Liver (tissue), 9 donors: ENCODE data around the gene HHLA2. TPM values are rescaled to one million over a fixed set of nuclear protein-coding genes. Genes with fewer than 3 reads are reported as not detected.

Experiments used
- DNase-seq: peaks from one replicate; pipeline ENCODE4 v3.0.0-alpha.2; 2017; ENCODE audit warnings: low spot score
- H3K27ac ChIP-seq, 2 donors: one replicate each; pipeline ENCODE4 v1.7.0; 2013; ENCODE audit warnings: inconsistent platforms in 2 of 2, low read length in 2 of 2, control low read depth in 1 of 2, low read depth in 1 of 2, mild to moderate bottlenecking in 1 of 2
- H3K27me3 ChIP-seq, 4 donors: one replicate each; pipeline versions ENCODE4 v1.6.1 to v1.7.0; 2013; ENCODE audit warnings: low read length in 3 of 4, inconsistent platforms in 1 of 4, mild to moderate bottlenecking in 1 of 4, moderate library complexity in 1 of 4; ENCODE audit not compliant: control insufficient read depth in 4 of 4, insufficient read depth in 4 of 4
- H3K36me3 ChIP-seq, 4 donors: one replicate each; pipeline versions ENCODE4 v1.6.1 to v1.7.0; 2013; ENCODE audit warnings: low read length in 3 of 4, mild to moderate bottlenecking in 3 of 4, low read depth in 1 of 4, moderate library complexity in 1 of 4; ENCODE audit not compliant: control insufficient read depth in 4 of 4, insufficient read depth in 3 of 4
- H3K4me1 ChIP-seq, 4 donors: one replicate each; pipeline versions ENCODE4 v1.6.1 to v1.7.0; 2013; ENCODE audit warnings: low read length in 3 of 4, mild to moderate bottlenecking in 3 of 4, moderate library complexity in 1 of 4; ENCODE audit not compliant: control insufficient read depth in 4 of 4, insufficient read depth in 4 of 4
- H3K4me3 ChIP-seq, 3 donors: one replicate each; pipeline versions ENCODE4 v1.6.1 to v1.7.0; 2013; ENCODE audit warnings: low read length in 3 of 3, control low read depth in 1 of 3, low read depth in 1 of 3, mild to moderate bottlenecking in 1 of 3
- H3K9ac ChIP-seq, 2 donors: one replicate each; pipeline ENCODE4 v1.7.0; 2013; ENCODE audit warnings: low read length in 2 of 2, mild to moderate bottlenecking in 2 of 2, moderate library complexity in 2 of 2, control low read depth in 1 of 2, low read depth in 1 of 2
- H3K9me3 ChIP-seq, 4 donors: one replicate each; pipeline versions ENCODE4 v1.6.1 to v1.7.0; 2013; ENCODE audit warnings: low read length in 3 of 4; ENCODE audit not compliant: control insufficient read depth in 4 of 4
- EGR1 ChIP-seq, 2 donors: IDR thresholded peaks; 2 replicates each; pipeline ENCODE4 v1.6.1; 2016 to 2018; ENCODE audit warnings: antibody characterized with exemption in 2 of 2, low read depth in 2 of 2
- FOXA1 ChIP-seq: IDR thresholded peaks from 2 replicates; pipeline ENCODE4 v1.6.1; 2016; ENCODE audit warnings: antibody characterized with exemption
- FOXA2 ChIP-seq: IDR thresholded peaks from 2 replicates; pipeline ENCODE4 v1.6.1; 2016; ENCODE audit warnings: antibody characterized with exemption
- GABPA ChIP-seq, 2 donors: IDR thresholded peaks in 1 of 2; conservative IDR thresholded peaks in 1 of 2; 2 replicates each; pipeline ENCODE4 v1.6.1; 2016; ENCODE audit warnings: antibody characterized with exemption in 2 of 2, mild to moderate bottlenecking in 1 of 2, moderate library complexity in 1 of 2
- HNF4A ChIP-seq, 2 donors: conservative IDR thresholded peaks; 2 replicates each; pipeline ENCODE4 v1.6.1; 2016; ENCODE audit warnings: antibody characterized with exemption in 2 of 2, mild to moderate bottlenecking in 2 of 2
- HNF4G ChIP-seq: IDR thresholded peaks from 2 replicates; pipeline ENCODE4 v1.6.1; 2016; ENCODE audit warnings: antibody characterized with exemption
- JUND ChIP-seq, 2 donors: IDR thresholded peaks; 2 replicates each; pipeline ENCODE4 v1.6.1; 2016; ENCODE audit warnings: antibody characterized with exemption in 2 of 2
- NR2F2 ChIP-seq: IDR thresholded peaks from 2 replicates; pipeline ENCODE4 v1.6.1; 2016; ENCODE audit warnings: antibody characterized with exemption
- RAD21 ChIP-seq, 2 donors: IDR thresholded peaks; 2 replicates each; pipeline ENCODE4 v1.6.1; 2016; ENCODE audit warnings: antibody characterized with exemption in 2 of 2, mild to moderate bottlenecking in 2 of 2
- RXRA ChIP-seq, 2 donors: IDR thresholded peaks; 2 replicates each; pipeline ENCODE4 v1.6.1; 2017 to 2018; ENCODE audit warnings: antibody characterized with exemption in 2 of 2, mild to moderate bottlenecking in 1 of 2
- SP1 ChIP-seq: IDR thresholded peaks from 2 replicates; pipeline ENCODE4 v1.6.1; 2018; ENCODE audit warnings: antibody characterized with exemption, mild to moderate bottlenecking
- TAF1 ChIP-seq: conservative IDR thresholded peaks from 2 replicates; pipeline ENCODE4 v1.6.1; 2016; ENCODE audit warnings: antibody characterized with exemption, mild to moderate bottlenecking
- YY1 ChIP-seq: IDR thresholded peaks from 2 replicates; pipeline ENCODE4 v1.6.1; 2016; ENCODE audit warnings: antibody characterized with exemption, mild to moderate bottlenecking
- WGBS: extraction: QIAGEN DNeasy Blood & Tissue Kit; methylation state at CpG from one replicate; pipeline ENCODE4 v1.1.7; 2013; 5-methylcytosine and 5-hydroxymethylcytosine counted together
- polyA plus RNA-seq, 2 donors: library from polyadenylated mRNA; stranded (reverse) in 1 of 2; unstranded in 1 of 2; fragments of 200-250 nt in 1 of 2; fragments of >200 nt in 1 of 2; fragmentation: Nextera tagmentation in 1 of 2; extraction: Ambion mirVana in 1 of 2; gene quantifications; one replicate each; pipeline versions ENCODE4 v1.2.1 to v1.2.3, GENCODE V29; 2013 to 2015
- total RNA-seq, 2 donors: library from RNA; depleted of rRNA; stranded (reverse); fragments of >200 nt; gene quantifications; one replicate each; pipeline ENCODE4 v1.2.3, GENCODE V29; 2014
- TF ChIP-seq, protein P1 (sequence below): IDR thresholded peaks from 2 replicates; pipeline ENCODE4 v1.6.1; 2016; ENCODE audit warnings: antibody characterized with exemption
- TF ChIP-seq, protein P2 (sequence below): IDR thresholded peaks from 2 replicates; pipeline ENCODE4 v1.6.1; 2016; ENCODE audit warnings: antibody characterized with exemption
- TF ChIP-seq, protein P3 (sequence below): IDR thresholded peaks from 2 replicates; pipeline ENCODE4 v1.6.1; 2016; ENCODE audit warnings: antibody characterized with exemption
- TF ChIP-seq, protein P4 (sequence below): IDR thresholded peaks from 2 replicates; pipeline ENCODE4 v1.6.1; 2016; ENCODE audit warnings: antibody characterized with exemption, mild to moderate bottlenecking
- donor health status: healthy.
- donor health status: healthy.
- donor health status: healthy.
- donor health status: healthy.
- donor health status: healthy.

Gene HHLA2
- total and polyA plus RNA-seq, 4 donors: 0.07 to 0.14 TPM; not detected in 2

DNA sequence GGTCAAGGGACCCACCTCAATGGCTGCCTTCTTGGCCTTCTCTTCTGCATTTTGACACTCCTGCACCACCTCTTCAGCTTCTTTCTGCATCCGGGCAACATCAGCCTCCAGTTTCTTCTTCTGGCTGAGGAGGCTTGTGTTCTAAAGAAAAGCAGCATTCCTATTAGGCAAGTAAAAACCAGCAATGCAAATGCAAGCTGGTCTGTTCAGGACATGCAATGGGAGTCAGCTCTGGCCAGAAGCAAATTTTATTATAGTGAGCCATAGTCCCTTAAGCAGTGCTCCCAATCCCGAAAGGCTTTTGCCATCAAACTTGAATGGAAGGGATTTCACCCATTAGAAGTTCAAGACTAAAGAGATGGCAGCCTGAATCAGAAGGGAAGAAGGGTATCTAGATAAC lies 97.7 kb downstream of the HHLA2 start:
- 96% methylated on average over 2 of the region's 2 CpGs for WGBS

DNA sequence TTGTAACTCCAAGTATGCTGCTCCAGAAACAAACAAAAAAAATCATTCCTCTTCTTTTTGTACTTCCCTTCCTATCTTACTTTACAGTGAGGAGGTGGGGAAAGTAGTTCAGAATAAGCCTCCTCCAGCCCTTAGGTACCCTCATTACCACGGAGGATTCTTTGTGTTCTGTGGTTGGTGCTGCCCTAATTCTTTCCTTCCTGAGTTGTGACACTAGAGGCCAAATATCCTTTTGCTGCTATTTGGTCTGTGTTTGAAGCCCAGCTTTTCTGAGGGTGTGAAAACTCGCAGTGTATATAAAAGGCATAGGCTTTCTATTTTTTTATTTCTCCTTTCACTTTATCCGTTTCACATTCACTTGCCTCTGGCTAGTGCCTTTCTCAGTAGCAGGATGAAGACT lies 98.2 kb downstream of the HHLA2 start:
- H3K4me1 ChIP-seq: no peaks in the 10 kb centered on the region
- TF ChIP-seq HNF4A (conservative IDR thresholded peaks at IDR 0.05): no peak
- TF ChIP-seq TAF1: no peak
- TF ChIP-seq GABPA (IDR thresholded peaks at IDR 0.05 in 1 of 2, conservative IDR thresholded peaks at IDR 0.05 in 1 of 2): no peak
- no peak for TF ChIP-seq NR2F2
- TF ChIP-seq, protein P1, sequence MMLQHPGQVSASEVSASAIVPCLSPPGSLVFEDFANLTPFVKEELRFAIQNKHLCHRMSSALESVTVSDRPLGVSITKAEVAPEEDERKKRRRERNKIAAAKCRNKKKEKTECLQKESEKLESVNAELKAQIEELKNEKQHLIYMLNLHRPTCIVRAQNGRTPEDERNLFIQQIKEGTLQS: no peak
- no peak for TF ChIP-seq RXRA (IDR thresholded peaks at IDR 0.05)
- TF ChIP-seq JUND (IDR thresholded peaks at IDR 0.05): no peak
- no peak overlapping the region for H3K27ac ChIP-seq
- H3K9me3 ChIP-seq: no peaks in the 10 kb centered on the region
- H3K36me3 ChIP-seq: no peaks in the 10 kb centered on the region
- H3K27me3 ChIP-seq: no peaks in the 10 kb centered on the region
- no peak overlapping the region for H3K4me3 ChIP-seq
- no peak for DNase-seq
- no peak overlapping the region for H3K9ac ChIP-seq
- 76% methylated on average over 3 of the region's 3 CpGs for WGBS

More for the DNA sequence above, 97.7 kb downstream of the HHLA2 start:
- no peaks in the 10 kb centered on the region for H3K9me3 ChIP-seq
- H3K4me3 ChIP-seq: no peak overlapping the region
- H3K27ac ChIP-seq: no peak overlapping the region
- no peak for DNase-seq
- H3K36me3 ChIP-seq: no peaks in the 10 kb centered on the region
- H3K27me3 ChIP-seq: no peaks in the 10 kb centered on the region
- H3K9ac ChIP-seq: no peak overlapping the region
- TF ChIP-seq, protein P2, sequence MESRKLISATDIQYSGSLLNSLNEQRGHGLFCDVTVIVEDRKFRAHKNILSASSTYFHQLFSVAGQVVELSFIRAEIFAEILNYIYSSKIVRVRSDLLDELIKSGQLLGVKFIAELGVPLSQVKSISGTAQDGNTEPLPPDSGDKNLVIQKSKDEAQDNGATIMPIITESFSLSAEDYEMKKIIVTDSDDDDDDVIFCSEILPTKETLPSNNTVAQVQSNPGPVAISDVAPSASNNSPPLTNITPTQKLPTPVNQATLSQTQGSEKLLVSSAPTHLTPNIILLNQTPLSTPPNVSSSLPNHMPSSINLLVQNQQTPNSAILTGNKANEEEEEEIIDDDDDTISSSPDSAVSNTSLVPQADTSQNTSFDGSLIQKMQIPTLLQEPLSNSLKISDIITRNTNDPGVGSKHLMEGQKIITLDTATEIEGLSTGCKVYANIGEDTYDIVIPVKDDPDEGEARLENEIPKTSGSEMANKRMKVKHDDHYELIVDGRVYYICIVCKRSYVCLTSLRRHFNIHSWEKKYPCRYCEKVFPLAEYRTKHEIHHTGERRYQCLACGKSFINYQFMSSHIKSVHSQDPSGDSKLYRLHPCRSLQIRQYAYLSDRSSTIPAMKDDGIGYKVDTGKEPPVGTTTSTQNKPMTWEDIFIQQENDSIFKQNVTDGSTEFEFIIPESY: no peak
- TF ChIP-seq, protein P3, sequence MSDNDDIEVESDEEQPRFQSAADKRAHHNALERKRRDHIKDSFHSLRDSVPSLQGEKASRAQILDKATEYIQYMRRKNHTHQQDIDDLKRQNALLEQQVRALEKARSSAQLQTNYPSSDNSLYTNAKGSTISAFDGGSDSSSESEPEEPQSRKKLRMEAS: no peak
- TF ChIP-seq YY1 (no peak), HNF4G (no peak), RXRA (IDR thresholded peaks at IDR 0.05) (no peak), JUND (IDR thresholded peaks at IDR 0.05) (no peak), TAF1 (no peak), FOXA1 (no peak), NR2F2 (no peak), RAD21 (IDR thresholded peaks at IDR 0.05) (no peak), EGR1 (IDR thresholded peaks at IDR 0.05; ENCODE audit: low read depth in 2 of 2) (no peak), SP1 (no peak), FOXA2 (no peak), GABPA (IDR thresholded peaks at IDR 0.05 in 1 of 2, conservative IDR thresholded peaks at IDR 0.05 in 1 of 2) (no peak), HNF4A (conservative IDR thresholded peaks at IDR 0.05) (no peak)
- TF ChIP-seq, protein P1: no peak
- H3K4me1 ChIP-seq: no peaks in the 10 kb centered on the region

DNA sequence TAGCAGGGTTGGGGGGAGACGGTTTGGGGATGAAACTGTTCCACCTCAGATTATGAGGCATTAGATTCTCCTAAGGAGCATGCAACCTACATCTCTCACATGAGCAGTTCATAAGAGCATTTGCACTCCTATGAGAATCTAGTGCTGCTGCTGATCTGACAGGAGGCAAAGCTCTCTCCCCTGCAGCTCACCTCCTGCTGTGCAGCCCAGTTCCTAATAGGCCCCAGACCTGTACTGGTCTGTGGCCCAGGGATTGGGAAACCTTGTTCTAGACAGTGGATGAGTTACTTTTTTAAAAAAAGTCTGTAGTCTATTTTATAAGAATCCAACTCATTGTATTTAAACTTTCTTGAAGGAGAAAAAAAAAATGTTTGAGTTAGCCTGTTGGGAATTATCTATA lies 100.0 kb downstream of the HHLA2 start:
- no peak overlapping the region for H3K4me3 ChIP-seq
- H3K9me3 ChIP-seq: peaks cover 0 to 2% (median 0%) of the 10 kb centered on the region in 4 donors
- DNase-seq: no peak
- TF ChIP-seq, protein P4, sequence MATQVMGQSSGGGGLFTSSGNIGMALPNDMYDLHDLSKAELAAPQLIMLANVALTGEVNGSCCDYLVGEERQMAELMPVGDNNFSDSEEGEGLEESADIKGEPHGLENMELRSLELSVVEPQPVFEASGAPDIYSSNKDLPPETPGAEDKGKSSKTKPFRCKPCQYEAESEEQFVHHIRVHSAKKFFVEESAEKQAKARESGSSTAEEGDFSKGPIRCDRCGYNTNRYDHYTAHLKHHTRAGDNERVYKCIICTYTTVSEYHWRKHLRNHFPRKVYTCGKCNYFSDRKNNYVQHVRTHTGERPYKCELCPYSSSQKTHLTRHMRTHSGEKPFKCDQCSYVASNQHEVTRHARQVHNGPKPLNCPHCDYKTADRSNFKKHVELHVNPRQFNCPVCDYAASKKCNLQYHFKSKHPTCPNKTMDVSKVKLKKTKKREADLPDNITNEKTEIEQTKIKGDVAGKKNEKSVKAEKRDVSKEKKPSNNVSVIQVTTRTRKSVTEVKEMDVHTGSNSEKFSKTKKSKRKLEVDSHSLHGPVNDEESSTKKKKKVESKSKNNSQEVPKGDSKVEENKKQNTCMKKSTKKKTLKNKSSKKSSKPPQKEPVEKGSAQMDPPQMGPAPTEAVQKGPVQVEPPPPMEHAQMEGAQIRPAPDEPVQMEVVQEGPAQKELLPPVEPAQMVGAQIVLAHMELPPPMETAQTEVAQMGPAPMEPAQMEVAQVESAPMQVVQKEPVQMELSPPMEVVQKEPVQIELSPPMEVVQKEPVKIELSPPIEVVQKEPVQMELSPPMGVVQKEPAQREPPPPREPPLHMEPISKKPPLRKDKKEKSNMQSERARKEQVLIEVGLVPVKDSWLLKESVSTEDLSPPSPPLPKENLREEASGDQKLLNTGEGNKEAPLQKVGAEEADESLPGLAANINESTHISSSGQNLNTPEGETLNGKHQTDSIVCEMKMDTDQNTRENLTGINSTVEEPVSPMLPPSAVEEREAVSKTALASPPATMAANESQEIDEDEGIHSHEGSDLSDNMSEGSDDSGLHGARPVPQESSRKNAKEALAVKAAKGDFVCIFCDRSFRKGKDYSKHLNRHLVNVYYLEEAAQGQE: no peak
- no peak for TF ChIP-seq JUND (IDR thresholded peaks at IDR 0.05)
- TF ChIP-seq, protein P2: no peak
- no peak for TF ChIP-seq GABPA (IDR thresholded peaks at IDR 0.05 in 1 of 2, conservative IDR thresholded peaks at IDR 0.05 in 1 of 2)
- no peak for TF ChIP-seq YY1
- no peak for TF ChIP-seq EGR1 (IDR thresholded peaks at IDR 0.05; ENCODE audit: low read depth in 2 of 2)
- TF ChIP-seq FOXA1: no peak
- 95% methylated on average over 1 of the region's 1 CpG for WGBS
- no peaks in the 10 kb centered on the region for H3K36me3 ChIP-seq
- no peak overlapping the region for H3K27ac ChIP-seq
- H3K9ac ChIP-seq: no peak overlapping the region
- H3K4me1 ChIP-seq: no peaks in the 10 kb centered on the region
- H3K27me3 ChIP-seq: no peaks in the 10 kb centered on the region
